ENCODE measurements around the gene DNAH14. TPM values are rescaled to one million over a fixed set of nuclear protein-coding genes. Genes with fewer than 3 reads are reported as not detected.
"Not testable (repeated sequence)": the region's sequence is repeated elsewhere in the genome, so short reads cannot be mapped to it uniquely, and the experiment has no call there.

The DNAH14 gene
- total and polyA plus RNA-seq, 3 donors from 2014 or later: 30.1 to 82.1 (median 37.3) TPM

- no peaks in the 10 kb centered on the region for H3K4me1 ChIP-seq
- no peak overlapping the region for H3K27ac ChIP-seq
- no peak for DNase-seq
- WGBS, 2 donors: 52 to 53% methylated on average over 1 of the region's 1 CpG
- H3K9me3 ChIP-seq: no peaks in the 10 kb centered on the region
- intact Hi-C loops (cut with DNase I; ENCODE audit: low total_unique reads): no loop called here
- H3K27me3 ChIP-seq: no peaks in the 10 kb centered on the region
- no peak for TF ChIP-seq CTCF (IDR thresholded peaks at IDR 0.05)
- H3K4me3 ChIP-seq: no peak overlapping the region
- H3K36me3 ChIP-seq (ENCODE audit: low read depth, missing control alignments): no peaks in the 10 kb centered on the region
Observed at GRCh38 chr1:224959115-224959514, 29.6 kb downstream of the DNAH14 start.

GRCh38 chr1:224959656-224960055, 30.2 kb downstream of the DNAH14 start:
- no peaks in the 10 kb centered on the region for H3K36me3 ChIP-seq (ENCODE audit: low read depth, missing control alignments)
- no peaks in the 10 kb centered on the region for H3K27me3 ChIP-seq
- intact Hi-C loops (cut with DNase I; ENCODE audit: low total_unique reads): no loop called here
- DNase-seq: no peak
- H3K4me1 ChIP-seq: no peaks in the 10 kb centered on the region
- no peak overlapping the region for H3K4me3 ChIP-seq
- H3K27ac ChIP-seq: no peak overlapping the region
- H3K9me3 ChIP-seq: no peaks in the 10 kb centered on the region
- TF ChIP-seq POLR2A (IDR thresholded peaks at IDR 0.05): no peak
- no peak for TF ChIP-seq CTCF (IDR thresholded peaks at IDR 0.05)

- intact Hi-C loops (cut with DNase I; ENCODE audit: low total_unique reads): no loop called here
- no peak for TF ChIP-seq POLR2A (IDR thresholded peaks at IDR 0.05)
- TF ChIP-seq CTCF (IDR thresholded peaks at IDR 0.05): no peak
- Histone ChIP-seq H3K9me3 (no peaks in the 10 kb centered on the region), H3K27me3 (no peaks in the 10 kb centered on the region), H3K27ac (no peak overlapping the region), H3K36me3 (ENCODE audit: low read depth, missing control alignments) (no peaks in the 10 kb centered on the region), H3K4me1 (no peaks in the 10 kb centered on the region), H3K4me3 (no peak overlapping the region)
- DNase-seq: no peak
- 92 to 96% methylated on average over 3 to 5 of the region's 5 CpGs for WGBS, 2 donors
Observed at GRCh38 chr1:224980181-224980580, 50.7 kb downstream of the DNAH14 start.

GRCh38 chr1:224981922-224982354, 52.5 kb downstream of the DNAH14 start:
- H3K9me3 ChIP-seq; H3K4me1 ChIP-seq; H3K4me3 ChIP-seq; intact Hi-C loops (cut with DNase I; ENCODE audit: low total_unique reads); H3K27me3 ChIP-seq; H3K27ac ChIP-seq; DNase-seq; H3K36me3 ChIP-seq (ENCODE audit: low read depth, missing control alignments): not testable (repeated sequence)
- WGBS, 2 donors: 29 to 30% methylated on average over 1 of the region's 1 CpG

- Histone ChIP-seq H3K36me3 (ENCODE audit: low read depth, missing control alignments) (no peaks in the 10 kb centered on the region), H3K4me1 (no peaks in the 10 kb centered on the region), H3K4me3 (no peak overlapping the region), H3K9me3 (no peaks in the 10 kb centered on the region), H3K27me3 (no peaks in the 10 kb centered on the region), H3K27ac (no peak overlapping the region)
- WGBS, 2 donors: 93 to 95% methylated on average over 6 of the region's 6 CpGs
- intact Hi-C loops (cut with DNase I; ENCODE audit: low total_unique reads): no loop called here
- TF ChIP-seq POLR2A (IDR thresholded peaks at IDR 0.05): no peak
- TF ChIP-seq CTCF (IDR thresholded peaks at IDR 0.05): no peak
- no peak for DNase-seq
Observed at GRCh38 chr1:224988042-224988441, 58.6 kb downstream of the DNAH14 start.
